ENCODE data around the gene ZC3H10. TPM values are rescaled to one million over a fixed set of nuclear protein-coding genes. Genes with fewer than 3 reads are reported as not detected.
A peak's percentile ranks its signal among the peaks of the same experiment; 100 is the strongest.

The ZC3H10 gene
- total and polyA plus RNA-seq, 4 donors = 1.3 to 5.2 (median 1.9) TPM

- no peak for DNase-seq (ENCODE audit: low spot score)
Observed at GRCh38 chr12:56159482-56160192, 41.6 kb downstream of the ZC3H10 start.

DNA sequence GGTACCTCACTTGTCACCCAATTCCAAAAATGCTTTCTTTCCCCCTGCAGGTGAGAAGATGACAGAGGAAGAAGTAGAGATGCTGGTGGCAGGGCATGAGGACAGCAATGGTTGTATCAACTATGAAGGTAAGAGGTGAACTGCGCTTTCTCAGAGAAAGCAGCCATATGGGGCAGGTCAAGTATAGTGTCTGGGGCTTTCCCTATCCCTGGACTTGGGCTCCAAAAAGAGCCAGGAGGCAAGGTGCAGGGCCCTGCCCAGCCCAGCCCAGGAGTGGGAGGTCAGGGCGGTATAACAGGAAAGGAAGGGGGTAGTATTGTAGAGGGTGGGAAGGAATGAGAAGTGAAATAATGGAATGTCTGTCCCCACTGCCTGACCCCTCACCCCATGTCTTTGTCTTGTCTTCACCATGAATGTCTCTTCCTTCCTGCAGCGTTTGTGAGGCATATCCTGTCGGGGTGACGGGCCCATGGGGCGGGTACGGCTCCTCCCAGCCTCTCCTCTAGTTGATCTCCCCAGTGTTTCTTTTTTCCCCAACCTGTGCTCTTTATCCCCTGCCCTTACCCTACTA, 42.2 kb downstream of the ZC3H10 start:
- H3K9ac ChIP-seq (ENCODE audit: low read depth in 1 of 2, low read length in 2 of 2) = peak overlapping the region in 1 of 2 donors; percentile 37
- H3K36me3 ChIP-seq (ENCODE audit: control insufficient read depth in 4 of 4, insufficient read depth in 3 of 4, low read depth in 1 of 4, low read length in 3 of 4) = peaks cover 21 to 49% (median 45%) of the 10 kb centered on the region in 4 donors
- TF ChIP-seq NR2F2 (IDR thresholded peaks at IDR 0.05) (peak; percentile 77), RXRA (IDR thresholded peaks at IDR 0.05) (peak in 1 of 2 donors; percentile 11), YY1 (IDR thresholded peaks at IDR 0.05) (no peak), TAF1 (conservative IDR thresholded peaks at IDR 0.05) (no peak), ATF3 (IDR thresholded peaks at IDR 0.05) (no peak), FOXA1 (IDR thresholded peaks at IDR 0.05) (no peak), JUND (IDR thresholded peaks at IDR 0.05) (no peak)
- 66% methylated on average over 7 of the region's 7 CpGs for WGBS
- H3K4me1 ChIP-seq (ENCODE audit: control insufficient read depth in 4 of 4, insufficient read depth in 4 of 4, low read length in 3 of 4) = peaks cover 3 to 40% (median 34%) of the 10 kb centered on the region in 4 donors
- H3K4me3 ChIP-seq (ENCODE audit: low read depth in 1 of 3, low read length in 3 of 3) = peak overlapping the region; percentile 29 to 93 (median 73)
- no peaks in the 10 kb centered on the region for H3K27me3 ChIP-seq (ENCODE audit: control insufficient read depth in 4 of 4, insufficient read depth in 4 of 4, low read length in 3 of 4)
- no peaks in the 10 kb centered on the region for H3K9me3 ChIP-seq (ENCODE audit: control insufficient read depth in 4 of 4, low read length in 3 of 4)
- peak overlapping the region; percentile 90 to 98 for H3K27ac ChIP-seq (ENCODE audit: low read depth in 1 of 2, low read length in 2 of 2)
- no peak for DNase-seq (ENCODE audit: low spot score)

More at GRCh38 chr12:56159482-56160192, 41.6 kb downstream of the ZC3H10 start:
- H3K27ac ChIP-seq (ENCODE audit: low read depth in 1 of 2, low read length in 2 of 2) = peak overlapping the region; percentile 90 to 98
- 46% methylated on average over 8 of the region's 8 CpGs for WGBS
- TF ChIP-seq GABPA (IDR thresholded peaks at IDR 0.05 in 1 of 2, conservative IDR thresholded peaks at IDR 0.05 in 1 of 2) = no peak
- TF ChIP-seq, protein P1, sequence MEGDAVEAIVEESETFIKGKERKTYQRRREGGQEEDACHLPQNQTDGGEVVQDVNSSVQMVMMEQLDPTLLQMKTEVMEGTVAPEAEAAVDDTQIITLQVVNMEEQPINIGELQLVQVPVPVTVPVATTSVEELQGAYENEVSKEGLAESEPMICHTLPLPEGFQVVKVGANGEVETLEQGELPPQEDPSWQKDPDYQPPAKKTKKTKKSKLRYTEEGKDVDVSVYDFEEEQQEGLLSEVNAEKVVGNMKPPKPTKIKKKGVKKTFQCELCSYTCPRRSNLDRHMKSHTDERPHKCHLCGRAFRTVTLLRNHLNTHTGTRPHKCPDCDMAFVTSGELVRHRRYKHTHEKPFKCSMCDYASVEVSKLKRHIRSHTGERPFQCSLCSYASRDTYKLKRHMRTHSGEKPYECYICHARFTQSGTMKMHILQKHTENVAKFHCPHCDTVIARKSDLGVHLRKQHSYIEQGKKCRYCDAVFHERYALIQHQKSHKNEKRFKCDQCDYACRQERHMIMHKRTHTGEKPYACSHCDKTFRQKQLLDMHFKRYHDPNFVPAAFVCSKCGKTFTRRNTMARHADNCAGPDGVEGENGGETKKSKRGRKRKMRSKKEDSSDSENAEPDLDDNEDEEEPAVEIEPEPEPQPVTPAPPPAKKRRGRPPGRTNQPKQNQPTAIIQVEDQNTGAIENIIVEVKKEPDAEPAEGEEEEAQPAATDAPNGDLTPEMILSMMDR (IDR thresholded peaks at IDR 0.05; ENCODE audit: low read depth, low read length, missing input control) = no peak
- no peaks in the 10 kb centered on the region for H3K27me3 ChIP-seq (ENCODE audit: control insufficient read depth in 4 of 4, insufficient read depth in 4 of 4, low read length in 3 of 4)
- peak overlapping the region; percentile 73 to 93 (median 92) for H3K4me3 ChIP-seq (ENCODE audit: low read depth in 1 of 3, low read length in 3 of 3)
- H3K9ac ChIP-seq (ENCODE audit: low read depth in 1 of 2, low read length in 2 of 2) = peak overlapping the region in 1 of 2 donors; percentile 90
- peaks cover 18 to 44% (median 40%) of the 10 kb centered on the region in 4 donors for H3K36me3 ChIP-seq (ENCODE audit: control insufficient read depth in 4 of 4, insufficient read depth in 3 of 4, low read depth in 1 of 4, low read length in 3 of 4)
- H3K4me1 ChIP-seq (ENCODE audit: control insufficient read depth in 4 of 4, insufficient read depth in 4 of 4, low read length in 3 of 4) = peaks cover 3 to 46% (median 39%) of the 10 kb centered on the region in 4 donors
- H3K9me3 ChIP-seq (ENCODE audit: control insufficient read depth in 4 of 4, low read length in 3 of 4) = no peaks in the 10 kb centered on the region

DNA sequence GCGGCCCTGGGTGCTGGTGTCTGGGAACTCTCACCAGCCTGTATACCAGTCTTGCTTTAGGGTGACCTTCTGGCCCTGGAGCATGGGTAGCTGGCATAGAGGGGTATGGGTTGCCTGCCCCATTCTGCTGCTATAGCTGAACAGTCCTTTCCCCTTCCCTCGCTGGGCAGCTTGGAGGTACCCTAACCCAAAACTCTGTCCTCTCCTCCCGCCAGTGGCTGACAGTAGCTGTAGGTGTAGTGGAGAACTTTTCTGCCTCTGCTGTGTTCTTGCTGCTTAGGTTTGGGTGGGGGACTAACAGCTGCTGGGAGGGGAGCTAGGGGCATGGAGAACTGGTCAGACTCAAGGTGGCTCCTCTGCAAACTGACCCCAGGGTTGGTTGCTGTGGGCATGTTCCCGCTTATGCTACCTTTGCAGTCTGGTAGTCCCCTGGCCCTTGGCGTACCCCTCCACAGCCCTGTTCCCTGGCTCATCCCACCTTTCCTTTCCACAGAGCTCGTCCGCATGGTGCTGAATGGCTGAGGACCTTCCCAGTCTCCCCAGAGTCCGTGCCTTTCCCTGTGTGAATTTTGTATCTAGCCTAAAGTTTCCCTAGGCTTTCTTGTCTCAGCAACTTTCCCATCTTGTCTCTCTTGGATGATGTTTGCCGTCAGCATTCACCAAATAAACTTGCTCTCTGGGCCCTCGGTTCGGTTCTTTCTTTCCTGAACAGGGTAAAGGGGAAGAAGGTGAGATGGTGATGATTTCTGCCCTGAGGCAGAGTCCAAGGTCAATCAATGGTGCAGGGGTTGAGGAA, 43.0 kb downstream of the ZC3H10 start:
- Histone ChIP-seq H3K36me3 (ENCODE audit: control insufficient read depth in 4 of 4, insufficient read depth in 3 of 4, low read depth in 1 of 4, low read length in 3 of 4) (peaks cover 23 to 56% (median 50%) of the 10 kb centered on the region in 4 donors), H3K27ac (ENCODE audit: low read depth in 1 of 2, low read length in 2 of 2) (peak overlapping the region; percentile 90 to 98), H3K4me1 (ENCODE audit: control insufficient read depth in 4 of 4, insufficient read depth in 4 of 4, low read length in 3 of 4) (peaks cover 0 to 36% (median 30%) of the 10 kb centered on the region in 4 donors), H3K9me3 (ENCODE audit: control insufficient read depth in 4 of 4, low read length in 3 of 4) (no peaks in the 10 kb centered on the region), H3K4me3 (ENCODE audit: low read depth in 1 of 3, low read length in 3 of 3) (no peak overlapping the region), H3K27me3 (ENCODE audit: control insufficient read depth in 4 of 4, insufficient read depth in 4 of 4, low read length in 3 of 4) (no peaks in the 10 kb centered on the region), H3K9ac (ENCODE audit: low read depth in 1 of 2, low read length in 2 of 2) (peak overlapping the region; percentile 10 to 37)
- DNase-seq (ENCODE audit: low spot score) = no peak
- WGBS = 73% methylated on average over 11 of the region's 11 CpGs
- TF ChIP-seq SP1 (IDR thresholded peaks at IDR 0.05) (no peak), HNF4A (conservative IDR thresholded peaks at IDR 0.05) (peak; percentile 38 to 49)

Data from liver (tissue), 9 donors.